GM23338 (cell line): ENCODE data around the gene PDE2A.

Experiments
- EZH2 ChIP-seq: fragments of 200-600 bp; sonication (generic); IDR thresholded peaks from one replicate; pipeline ENCODE4 v1.8.0; 2017; ENCODE audit warnings: antibody characterized with exemption, mild to moderate bottlenecking, low read depth; ENCODE audit not compliant: unreplicated experiment
- EZH2phosphoT487 ChIP-seq: fragments of 200-600 bp; sonication (generic); IDR thresholded peaks from one replicate; pipeline ENCODE4 v1.8.1; 2018; ENCODE audit warnings: antibody characterized with exemption; ENCODE audit not compliant: unreplicated experiment
- TF ChIP-seq, protein P1 (sequence below), 2 experiments: fragments of 200-600 bp in 1 of 2; sonication (generic) in 1 of 2; conservative IDR thresholded peaks; 2 replicates each; pipeline versions ENCODE4 v1.5.1 to v1.6.1; 2016 to 2017; ENCODE audit warnings: antibody characterized with exemption in 2 of 2, low read depth in 2 of 2, mild to moderate bottlenecking in 2 of 2, moderate library complexity in 1 of 2
- TF ChIP-seq, protein P2 (sequence below): IDR thresholded peaks from one replicate; pipeline ENCODE4 v1.6.1; 2018; ENCODE audit warnings: antibody characterized with exemption; ENCODE audit not compliant: unreplicated experiment
- TF ChIP-seq, protein P3 (sequence below): IDR thresholded peaks from 2 replicates; pipeline ENCODE4 v1.6.1; 2016; ENCODE audit warnings: antibody characterized with exemption

DNA sequence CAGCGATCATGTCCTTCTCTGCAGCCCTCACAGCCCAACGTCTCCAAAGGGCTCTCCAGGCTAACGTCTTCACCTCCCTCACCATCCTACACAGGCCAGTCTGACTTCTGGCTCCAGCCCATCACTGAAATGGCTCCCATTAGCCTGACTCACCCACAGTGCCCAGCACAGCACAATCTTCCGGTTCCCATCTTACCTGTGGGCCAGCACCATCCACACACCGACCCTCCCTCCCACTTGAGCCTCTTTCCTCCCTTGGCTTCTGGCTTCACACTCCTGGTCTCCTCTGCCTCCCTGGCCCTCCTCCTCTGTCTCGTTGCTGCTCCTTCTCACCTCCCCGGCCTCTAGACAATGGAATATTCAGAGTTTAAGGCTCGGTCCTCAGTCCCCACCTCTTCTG is 51.2 kb downstream of the PDE2A start:
- TF ChIP-seq, protein P1, sequence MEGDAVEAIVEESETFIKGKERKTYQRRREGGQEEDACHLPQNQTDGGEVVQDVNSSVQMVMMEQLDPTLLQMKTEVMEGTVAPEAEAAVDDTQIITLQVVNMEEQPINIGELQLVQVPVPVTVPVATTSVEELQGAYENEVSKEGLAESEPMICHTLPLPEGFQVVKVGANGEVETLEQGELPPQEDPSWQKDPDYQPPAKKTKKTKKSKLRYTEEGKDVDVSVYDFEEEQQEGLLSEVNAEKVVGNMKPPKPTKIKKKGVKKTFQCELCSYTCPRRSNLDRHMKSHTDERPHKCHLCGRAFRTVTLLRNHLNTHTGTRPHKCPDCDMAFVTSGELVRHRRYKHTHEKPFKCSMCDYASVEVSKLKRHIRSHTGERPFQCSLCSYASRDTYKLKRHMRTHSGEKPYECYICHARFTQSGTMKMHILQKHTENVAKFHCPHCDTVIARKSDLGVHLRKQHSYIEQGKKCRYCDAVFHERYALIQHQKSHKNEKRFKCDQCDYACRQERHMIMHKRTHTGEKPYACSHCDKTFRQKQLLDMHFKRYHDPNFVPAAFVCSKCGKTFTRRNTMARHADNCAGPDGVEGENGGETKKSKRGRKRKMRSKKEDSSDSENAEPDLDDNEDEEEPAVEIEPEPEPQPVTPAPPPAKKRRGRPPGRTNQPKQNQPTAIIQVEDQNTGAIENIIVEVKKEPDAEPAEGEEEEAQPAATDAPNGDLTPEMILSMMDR (conservative IDR thresholded peaks at IDR 0.05; ENCODE audit: low read depth in 2 of 2), result no peak
- TF ChIP-seq EZH2 (no peak), EZH2phosphoT487 (no peak)
- TF ChIP-seq, protein P2, sequence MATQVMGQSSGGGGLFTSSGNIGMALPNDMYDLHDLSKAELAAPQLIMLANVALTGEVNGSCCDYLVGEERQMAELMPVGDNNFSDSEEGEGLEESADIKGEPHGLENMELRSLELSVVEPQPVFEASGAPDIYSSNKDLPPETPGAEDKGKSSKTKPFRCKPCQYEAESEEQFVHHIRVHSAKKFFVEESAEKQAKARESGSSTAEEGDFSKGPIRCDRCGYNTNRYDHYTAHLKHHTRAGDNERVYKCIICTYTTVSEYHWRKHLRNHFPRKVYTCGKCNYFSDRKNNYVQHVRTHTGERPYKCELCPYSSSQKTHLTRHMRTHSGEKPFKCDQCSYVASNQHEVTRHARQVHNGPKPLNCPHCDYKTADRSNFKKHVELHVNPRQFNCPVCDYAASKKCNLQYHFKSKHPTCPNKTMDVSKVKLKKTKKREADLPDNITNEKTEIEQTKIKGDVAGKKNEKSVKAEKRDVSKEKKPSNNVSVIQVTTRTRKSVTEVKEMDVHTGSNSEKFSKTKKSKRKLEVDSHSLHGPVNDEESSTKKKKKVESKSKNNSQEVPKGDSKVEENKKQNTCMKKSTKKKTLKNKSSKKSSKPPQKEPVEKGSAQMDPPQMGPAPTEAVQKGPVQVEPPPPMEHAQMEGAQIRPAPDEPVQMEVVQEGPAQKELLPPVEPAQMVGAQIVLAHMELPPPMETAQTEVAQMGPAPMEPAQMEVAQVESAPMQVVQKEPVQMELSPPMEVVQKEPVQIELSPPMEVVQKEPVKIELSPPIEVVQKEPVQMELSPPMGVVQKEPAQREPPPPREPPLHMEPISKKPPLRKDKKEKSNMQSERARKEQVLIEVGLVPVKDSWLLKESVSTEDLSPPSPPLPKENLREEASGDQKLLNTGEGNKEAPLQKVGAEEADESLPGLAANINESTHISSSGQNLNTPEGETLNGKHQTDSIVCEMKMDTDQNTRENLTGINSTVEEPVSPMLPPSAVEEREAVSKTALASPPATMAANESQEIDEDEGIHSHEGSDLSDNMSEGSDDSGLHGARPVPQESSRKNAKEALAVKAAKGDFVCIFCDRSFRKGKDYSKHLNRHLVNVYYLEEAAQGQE, result no peak
- TF ChIP-seq, protein P3, sequence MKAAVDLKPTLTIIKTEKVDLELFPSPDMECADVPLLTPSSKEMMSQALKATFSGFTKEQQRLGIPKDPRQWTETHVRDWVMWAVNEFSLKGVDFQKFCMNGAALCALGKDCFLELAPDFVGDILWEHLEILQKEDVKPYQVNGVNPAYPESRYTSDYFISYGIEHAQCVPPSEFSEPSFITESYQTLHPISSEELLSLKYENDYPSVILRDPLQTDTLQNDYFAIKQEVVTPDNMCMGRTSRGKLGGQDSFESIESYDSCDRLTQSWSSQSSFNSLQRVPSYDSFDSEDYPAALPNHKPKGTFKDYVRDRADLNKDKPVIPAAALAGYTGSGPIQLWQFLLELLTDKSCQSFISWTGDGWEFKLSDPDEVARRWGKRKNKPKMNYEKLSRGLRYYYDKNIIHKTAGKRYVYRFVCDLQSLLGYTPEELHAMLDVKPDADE, result no peak
